Keratinocyte (primary cell): ENCODE data around the gene MXI1. TPM values are rescaled to one million over a fixed set of nuclear protein-coding genes. Genes with fewer than 3 reads are reported as not detected.

ENCODE experiments used
- DNase-seq: peaks from one replicate; pipeline ENCODE4 v3.0.0-alpha.2; 2011; ENCODE audit warnings: low read depth, missing footprints, low spot score
- FAIRE-seq: peaks from 2 replicates; lab custom pipeline; 2011; peaks lifted over from hg19 to GRCh38; lab: Jason Lieb, UNC
- H2AFZ ChIP-seq: 2 replicates; pipeline ENCODE4 v1.6.0; 2012; ENCODE audit warnings: low read length, control low read depth, inconsistent platforms; ENCODE audit not compliant: control insufficient read depth
- H3K27ac ChIP-seq: 2 replicates; pipeline ENCODE4 v1.5.1; 2011; ENCODE audit warnings: low read length; ENCODE audit not compliant: control insufficient read depth, insufficient read depth
- H3K27me3 ChIP-seq: 3 replicates; pipeline ENCODE4 v1.6.0; 2011; ENCODE audit warnings: low read length; ENCODE audit not compliant: control insufficient read depth, insufficient read depth; ENCODE audit errors: extremely low read depth
- H3K36me3 ChIP-seq, 2 experiments: 2 replicates in 1 of 2; 3 replicates in 1 of 2; pipeline ENCODE4 v1.5.1; 2011; ENCODE audit warnings: low read length in 2 of 2, mild to moderate bottlenecking in 1 of 2; ENCODE audit not compliant: control insufficient read depth in 2 of 2, insufficient read depth in 2 of 2; ENCODE audit errors: extremely low read depth in 1 of 2
- H3K4me1 ChIP-seq: 3 replicates; pipeline ENCODE4 v1.5.1; 2011; ENCODE audit warnings: low read length; ENCODE audit not compliant: control insufficient read depth, insufficient read depth; ENCODE audit errors: extremely low read depth
- H3K4me2 ChIP-seq: 3 replicates; pipeline ENCODE4 v1.6.0; 2011; ENCODE audit warnings: low read depth, low read length; ENCODE audit not compliant: control insufficient read depth, insufficient read depth; ENCODE audit errors: extremely low read depth
- H3K4me3 ChIP-seq, 3 experiments: fragments of 200-600 bp in 1 of 3; sonication (generic) in 1 of 3; 2 replicates in 2 of 3; 3 replicates in 1 of 3; pipeline ENCODE4 v1.5.1; 2011 to 2016; ENCODE audit warnings: low read length in 3 of 3, mild to moderate bottlenecking in 3 of 3, control low read depth in 2 of 3, inconsistent platforms in 1 of 3, low read depth in 1 of 3, mixed read lengths in 1 of 3, mixed run types in 1 of 3, moderate library complexity in 1 of 3; ENCODE audit not compliant: control insufficient read depth in 2 of 3, insufficient read depth in 2 of 3; ENCODE audit errors: extremely low read depth in 1 of 3
- H3K79me2 ChIP-seq: 2 replicates; pipeline ENCODE4 v1.6.0; 2012; ENCODE audit warnings: low read length; ENCODE audit not compliant: control insufficient read depth, insufficient read depth
- H3K9ac ChIP-seq: 3 replicates; pipeline ENCODE4 v1.6.0; 2011; ENCODE audit warnings: low read length; ENCODE audit not compliant: control insufficient read depth, insufficient read depth; ENCODE audit errors: extremely low read depth
- H3K9me1 ChIP-seq: 3 replicates; pipeline ENCODE4 v1.6.0; 2011; ENCODE audit warnings: low read length; ENCODE audit not compliant: control insufficient read depth, insufficient read depth; ENCODE audit errors: extremely low read depth
- H3K9me3 ChIP-seq: 2 replicates; pipeline ENCODE4 v1.5.1; 2012; ENCODE audit warnings: low read depth, low read length; ENCODE audit not compliant: control insufficient read depth
- H4K20me1 ChIP-seq: 3 replicates; pipeline ENCODE4 v1.6.0; 2011; ENCODE audit warnings: low read length; ENCODE audit not compliant: control insufficient read depth, insufficient read depth; ENCODE audit errors: extremely low read depth
- CTCF ChIP-seq, 3 experiments: IDR thresholded peaks in 1 of 3; conservative IDR thresholded peaks in 1 of 3; optimal IDR thresholded peaks in 1 of 3; 2 replicates in 2 of 3; 3 replicates in 1 of 3; pipeline versions ENCODE3 to v1.5.1; 2011; ENCODE audit warnings: low read length in 3 of 3, mild to moderate bottlenecking in 3 of 3, moderate library complexity in 2 of 3, control low read depth in 1 of 3, inconsistent platforms in 1 of 3; ENCODE audit not compliant: insufficient read depth in 2 of 3; ENCODE audit errors: extremely low read depth in 1 of 3
- EZH2 ChIP-seq: IDR thresholded peaks from one replicate; pipeline ENCODE4 v1.6.1; 2012; ENCODE audit warnings: inconsistent platforms, mild to moderate bottlenecking, low read length, moderate library complexity
- dilution Hi-C: fragments of 300-500 bp; cut with MboI; formaldehyde crosslinking; loops from one replicate; pipeline ENCODE4 v1.7.0; 2020; ENCODE audit warnings: low sequenced_read_pairs; ENCODE audit not compliant: extremely low pct_ligation_motif_present
- polyA plus RNA-seq, 5 experiments: library from polyadenylated mRNA; depleted of rRNA in 3 of 5; stranded (reverse) in 3 of 5; stranded (forward) in 1 of 5; unstranded in 1 of 5; fragments of >200 nt; gene quantifications; 1 replicate in 1 of 5; 2 replicates in 3 of 5; 3 replicates in 1 of 5; pipeline versions ENCODE4 v1.2.1 to v1.2.3, GENCODE V29; 2011 to 2012; ENCODE audit warnings: missing spikeins in 2 of 5, low read depth in 1 of 5, low replicate concordance in 1 of 5

MXI1 gene
- polyA plus RNA-seq, 1 donor (not counting 4 experiments of a cell fraction or from before 2014, with no cell fraction given): 17.8 TPM

GRCh38 chr10:110252151-110252550 lies 44.7 kb downstream of the MXI1 start:
- Histone ChIP-seq H3K79me2 (no peaks in the 10 kb centered on the region), H3K27ac (no peak overlapping the region), H3K36me3 (no peaks in the 10 kb centered on the region), H3K9me3 (no peaks in the 10 kb centered on the region), H3K27me3 (no peaks in the 10 kb centered on the region), H3K4me1 (no peaks in the 10 kb centered on the region), H3K9me1 (no peaks in the 10 kb centered on the region), H3K9ac (no peak overlapping the region), H2AFZ (no peak overlapping the region), H4K20me1 (no peaks in the 10 kb centered on the region), H3K4me2 (no peak overlapping the region), H3K4me3 (no peak overlapping the region)
- TF ChIP-seq CTCF (optimal IDR thresholded peaks at IDR 0.05 in 1 of 3, IDR thresholded peaks at IDR 0.05 in 1 of 3, conservative IDR thresholded peaks at IDR 0.05 in 1 of 3; ENCODE audit: extremely low read depth in 1 of 3, insufficient read depth in 2 of 3, low read length in 3 of 3): no peak
- TF ChIP-seq EZH2: no peak
- dilution Hi-C loops: no loop called here
- DNase-seq (no peak), FAIRE-seq (no peak)

- Histone ChIP-seq H3K79me2 (no peaks in the 10 kb centered on the region), H3K4me1 (no peaks in the 10 kb centered on the region), H3K27me3 (no peaks in the 10 kb centered on the region), H3K4me2 (no peak overlapping the region), H3K4me3 (no peak overlapping the region), H4K20me1 (no peaks in the 10 kb centered on the region), H3K9me1 (no peaks in the 10 kb centered on the region), H3K9ac (no peak overlapping the region), H3K36me3 (no peaks in the 10 kb centered on the region), H3K9me3 (no peaks in the 10 kb centered on the region), H2AFZ (no peak overlapping the region), H3K27ac (no peak overlapping the region)
- DNase-seq: no peak
- dilution Hi-C loops: no loop called here
- no peak for TF ChIP-seq CTCF (optimal IDR thresholded peaks at IDR 0.05 in 1 of 3, IDR thresholded peaks at IDR 0.05 in 1 of 3, conservative IDR thresholded peaks at IDR 0.05 in 1 of 3; ENCODE audit: extremely low read depth in 1 of 3, insufficient read depth in 2 of 3, low read length in 3 of 3)
- no peak for TF ChIP-seq EZH2
- no peak for FAIRE-seq
Observed at GRCh38 chr10:110254467-110254866, 47.1 kb downstream of the MXI1 start.
